ENCODE measurements around the gene MMD2. TPM values are rescaled to one million over a fixed set of nuclear protein-coding genes. Genes with fewer than 3 reads are reported as not detected.

MMD2 gene
- total RNA-seq, 1 experiment from 2014 or later = not detected

GRCh38 chr7:4939971-4940728 lies 18.8 kb downstream of the MMD2 start:
- no peak for TF ChIP-seq CTCF (IDR thresholded peaks at IDR 0.05; ENCODE audit: insufficient read depth in 1 of 2, low read depth in 1 of 2, low read length in 1 of 2, severe bottlenecking in 1 of 2, unreplicated experiment in 1 of 2)
- no peaks in the 10 kb centered on the region for H3K4me1 ChIP-seq
- Mint-ChIP-seq H3K4me1 (ENCODE audit: low read depth, unreplicated experiment) (no peaks in the 10 kb centered on the region), H3K36me3 (ENCODE audit: insufficient read depth, unreplicated experiment) (no peaks in the 10 kb centered on the region), H3K4me3 (ENCODE audit: unreplicated experiment) (no peak overlapping the region), H3K27ac (ENCODE audit: unreplicated experiment) (no peak overlapping the region), H3K27me3 (ENCODE audit: insufficient read depth, unreplicated experiment) (peaks cover 11% of the 10 kb centered on the region), H3K9me3 (ENCODE audit: unreplicated experiment) (no peaks in the 10 kb centered on the region)
- no peak overlapping the region for H3K4me3 ChIP-seq (ENCODE audit: low read depth, low read length)
- CTCF ChIA-PET = no interaction called here
- no peak for DNase-seq
- BruUV-seq (replicated peaks) = no TSS peak
- no peaks in the 10 kb centered on the region for H3K36me3 ChIP-seq (ENCODE audit: control insufficient read depth, insufficient read depth, low read length)
- POLR2A ChIA-PET = no interaction called here
- intact Hi-C loops (cut with micrococcal nuclease; ENCODE audit: unreplicated experiment) = no loop called here
- no peaks in the 10 kb centered on the region for H3K9me3 ChIP-seq
- no peaks in the 10 kb centered on the region for H3K27me3 ChIP-seq (replicated peaks; ENCODE audit: control insufficient read depth, insufficient read depth, low read length)

GRCh38 chr7:4937411-4937810 lies 21.6 kb downstream of the MMD2 start:
- Mint-ChIP-seq H3K36me3 (ENCODE audit: insufficient read depth, unreplicated experiment) (no peaks in the 10 kb centered on the region), H3K4me3 (ENCODE audit: unreplicated experiment) (no peak overlapping the region), H3K27me3 (ENCODE audit: insufficient read depth, unreplicated experiment) (peaks cover 3% of the 10 kb centered on the region), H3K9me3 (ENCODE audit: unreplicated experiment) (no peaks in the 10 kb centered on the region), H3K27ac (ENCODE audit: unreplicated experiment) (no peak overlapping the region), H3K4me1 (ENCODE audit: low read depth, unreplicated experiment) (no peaks in the 10 kb centered on the region)
- H3K36me3 ChIP-seq (ENCODE audit: control insufficient read depth, insufficient read depth, low read length) = no peaks in the 10 kb centered on the region
- ChIA-PET POLR2A (no interaction called here), CTCF (no interaction called here)
- TF ChIP-seq CTCF (IDR thresholded peaks at IDR 0.05; ENCODE audit: insufficient read depth in 1 of 2, low read depth in 1 of 2, low read length in 1 of 2, severe bottlenecking in 1 of 2, unreplicated experiment in 1 of 2) = no peak
- H3K4me1 ChIP-seq = no peaks in the 10 kb centered on the region
- H3K27me3 ChIP-seq (replicated peaks; ENCODE audit: control insufficient read depth, insufficient read depth, low read length) = no peaks in the 10 kb centered on the region
- BruUV-seq (replicated peaks) = no TSS peak
- DNase-seq = no peak
- H3K9me3 ChIP-seq = no peaks in the 10 kb centered on the region
- no peak overlapping the region for H3K4me3 ChIP-seq (ENCODE audit: low read depth, low read length)
- intact Hi-C loops (cut with micrococcal nuclease; ENCODE audit: unreplicated experiment) = no loop called here

GRCh38 chr7:4934419-4935025 lies 24.5 kb downstream of the MMD2 start:
- Mint-ChIP-seq H3K4me3 (ENCODE audit: unreplicated experiment) (no peak overlapping the region), H3K27ac (ENCODE audit: unreplicated experiment) (no peak overlapping the region), H3K27me3 (ENCODE audit: insufficient read depth, unreplicated experiment) (peaks cover 3% of the 10 kb centered on the region), H3K9me3 (ENCODE audit: unreplicated experiment) (no peaks in the 10 kb centered on the region), H3K36me3 (ENCODE audit: insufficient read depth, unreplicated experiment) (no peaks in the 10 kb centered on the region), H3K4me1 (ENCODE audit: low read depth, unreplicated experiment) (no peaks in the 10 kb centered on the region)
- Histone ChIP-seq H3K9me3 (no peaks in the 10 kb centered on the region), H3K4me1 (no peaks in the 10 kb centered on the region), H3K4me3 (ENCODE audit: low read depth, low read length) (no peak overlapping the region), H3K27me3 (replicated peaks; ENCODE audit: control insufficient read depth, insufficient read depth, low read length) (no peaks in the 10 kb centered on the region), H3K36me3 (ENCODE audit: control insufficient read depth, insufficient read depth, low read length) (no peaks in the 10 kb centered on the region)
- no peak for TF ChIP-seq CTCF (IDR thresholded peaks at IDR 0.05; ENCODE audit: insufficient read depth in 1 of 2, low read depth in 1 of 2, low read length in 1 of 2, severe bottlenecking in 1 of 2, unreplicated experiment in 1 of 2)
- intact Hi-C loops (cut with micrococcal nuclease; ENCODE audit: unreplicated experiment) = no loop called here
- POLR2A ChIA-PET = no interaction called here
- CTCF ChIA-PET = no interaction called here
- BruUV-seq (replicated peaks) = no TSS peak
- no peak for DNase-seq

Data from Caco-2 (cell line).